Neural cell (in vitro differentiated cells): ENCODE measurements around the gene UNC5B.

Source experiments
- RAD21 ChIP-seq: fragments of 450-650 bp; conservative IDR thresholded peaks from 2 replicates; pipeline ENCODE4 v1.6.1; 2014; ENCODE audit warnings: antibody characterized with exemption, mild to moderate bottlenecking, moderate library complexity
- TF ChIP-seq, protein P1 (sequence below): fragments of 450-650 bp; IDR thresholded peaks from 2 replicates; pipeline ENCODE4 v1.5.1; 2014; ENCODE audit warnings: antibody characterized with exemption, mild to moderate bottlenecking, moderate library complexity; ENCODE audit not compliant: poor library complexity, severe bottlenecking

DNA sequence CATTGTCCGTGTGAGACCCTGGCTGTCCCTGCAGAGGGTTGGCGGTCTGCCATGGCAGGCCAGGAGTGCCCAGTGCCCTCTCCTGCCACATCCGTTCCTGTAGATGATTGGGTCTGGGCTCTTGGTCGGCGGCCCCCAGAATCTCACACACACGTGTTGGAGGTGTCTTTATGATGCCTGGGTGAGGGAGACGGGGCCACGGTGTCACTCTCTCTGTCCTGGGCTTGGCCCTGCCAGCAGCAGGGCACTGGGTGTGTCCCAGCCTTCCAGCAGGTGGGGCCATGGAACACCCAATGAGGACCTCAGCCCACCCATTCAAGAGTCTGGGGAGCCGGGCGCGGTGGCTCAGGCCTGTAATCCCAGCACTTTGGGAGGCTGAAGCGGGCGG lies 30.2 kb downstream of the UNC5B start:
- TF ChIP-seq RAD21 = no peak
- TF ChIP-seq, protein P1, sequence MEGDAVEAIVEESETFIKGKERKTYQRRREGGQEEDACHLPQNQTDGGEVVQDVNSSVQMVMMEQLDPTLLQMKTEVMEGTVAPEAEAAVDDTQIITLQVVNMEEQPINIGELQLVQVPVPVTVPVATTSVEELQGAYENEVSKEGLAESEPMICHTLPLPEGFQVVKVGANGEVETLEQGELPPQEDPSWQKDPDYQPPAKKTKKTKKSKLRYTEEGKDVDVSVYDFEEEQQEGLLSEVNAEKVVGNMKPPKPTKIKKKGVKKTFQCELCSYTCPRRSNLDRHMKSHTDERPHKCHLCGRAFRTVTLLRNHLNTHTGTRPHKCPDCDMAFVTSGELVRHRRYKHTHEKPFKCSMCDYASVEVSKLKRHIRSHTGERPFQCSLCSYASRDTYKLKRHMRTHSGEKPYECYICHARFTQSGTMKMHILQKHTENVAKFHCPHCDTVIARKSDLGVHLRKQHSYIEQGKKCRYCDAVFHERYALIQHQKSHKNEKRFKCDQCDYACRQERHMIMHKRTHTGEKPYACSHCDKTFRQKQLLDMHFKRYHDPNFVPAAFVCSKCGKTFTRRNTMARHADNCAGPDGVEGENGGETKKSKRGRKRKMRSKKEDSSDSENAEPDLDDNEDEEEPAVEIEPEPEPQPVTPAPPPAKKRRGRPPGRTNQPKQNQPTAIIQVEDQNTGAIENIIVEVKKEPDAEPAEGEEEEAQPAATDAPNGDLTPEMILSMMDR = no peak
